KBM-7 (cell line): ENCODE data around the gene MME.

Experiments
- DNase-seq: peaks from one replicate; pipeline ENCODE4 v3.0.0-alpha.2; 2015
- in situ Hi-C: fragments of 300-500 bp; cut with MboI; formaldehyde crosslinking; loops from 2 replicates; pipeline ENCODE4 v1.14.3; 2020; ENCODE audit warnings: low sequenced_read_pairs, low pct_unique_long_range_greater_than_20kb, mixed read lengths

Gene MME

GRCh38 chr3:155218462-155218861 is 138.3 kb downstream of the MME start:
- in situ Hi-C loops = no loop called here
- DNase-seq = no peak

- DNase-seq = no peak
- in situ Hi-C loops = no loop called here
These were observed 139.0 kb downstream of the MME start for GRCh38 chr3:155219106-155219505.

GRCh38 chr3:155225417-155225816 is 145.3 kb downstream of the MME start:
- in situ Hi-C loops = no loop called here
- no peak for DNase-seq

- in situ Hi-C loops = no loop called here
- DNase-seq = no peak
These were observed 147.0 kb downstream of the MME start for GRCh38 chr3:155227141-155227540.

GRCh38 chr3:155228676-155229075 is 148.6 kb downstream of the MME start:
- no peak for DNase-seq
- in situ Hi-C loops = no loop called here

GRCh38 chr3:155229086-155229485 is 149.0 kb downstream of the MME start:
- in situ Hi-C loops = no loop called here
- DNase-seq = no peak

GRCh38 chr3:155230382-155230781 is 150.3 kb downstream of the MME start:
- in situ Hi-C loops = no loop called here

GRCh38 chr3:155231792-155232191 is 151.7 kb downstream of the MME start:
- no peak for DNase-seq
- in situ Hi-C loops = no loop called here

More at GRCh38 chr3:155230382-155230781, 150.3 kb downstream of the MME start:
- no peak for DNase-seq

DNA sequence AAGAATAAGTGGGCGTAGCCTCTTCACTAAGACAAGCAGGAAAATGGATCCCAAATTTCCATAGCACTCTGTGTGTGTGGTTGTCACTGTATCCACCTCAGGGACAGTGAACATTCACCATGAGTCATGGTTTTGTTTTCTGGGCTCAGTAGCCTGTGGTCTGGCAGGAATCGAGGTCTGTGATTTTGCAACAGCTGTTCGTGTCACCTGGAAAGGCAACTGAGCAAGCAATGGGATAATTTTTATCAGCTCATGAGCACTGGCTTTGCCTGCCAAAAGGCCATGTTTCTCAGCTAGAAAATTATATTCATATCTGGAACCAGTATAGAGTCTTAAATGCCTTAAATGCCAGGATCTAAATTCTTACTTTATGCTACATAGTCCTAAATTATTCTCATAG is 152.5 kb downstream of the MME start:
- no peak for DNase-seq
- in situ Hi-C loops = no loop called here

GRCh38 chr3:155233213-155233612 is 153.1 kb downstream of the MME start:
- DNase-seq = no peak
- in situ Hi-C loops = no loop called here
